NCI-H1436 treated with DMSO at 0.1 percent for 48 hours (cell line): ENCODE measurements around the gene RPRD2.
A peak's percentile ranks its signal among the peaks of the same experiment; 100 is the strongest.

ENCODE experiments used
- DNase-seq: peaks from one replicate; lab custom pipeline; 2025; lab: John Stamatoyannopoulos, UW

The RPRD2 gene

DNA sequence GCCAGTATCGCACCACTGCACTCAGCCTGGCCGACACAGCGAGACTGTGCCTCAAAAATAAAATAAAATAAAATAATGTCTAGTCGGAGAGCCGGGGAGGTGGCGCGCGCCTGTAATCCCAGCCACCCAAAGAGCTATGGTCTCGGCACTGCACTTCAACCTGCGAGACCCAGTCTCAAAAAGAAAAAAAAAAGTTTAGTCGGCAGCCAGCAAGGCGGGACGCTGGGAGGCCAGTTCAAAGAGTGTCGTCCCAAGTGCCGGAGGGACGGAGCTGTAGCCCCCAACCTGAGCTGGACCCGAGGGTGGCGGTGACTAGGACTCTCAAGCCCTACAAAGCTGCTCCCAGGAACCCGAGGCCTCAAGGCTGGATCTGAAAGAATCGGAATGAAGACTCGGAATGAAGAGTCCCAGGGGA is 151.0 kb downstream of the RPRD2 start:
- DNase-seq, result no peak

DNA sequence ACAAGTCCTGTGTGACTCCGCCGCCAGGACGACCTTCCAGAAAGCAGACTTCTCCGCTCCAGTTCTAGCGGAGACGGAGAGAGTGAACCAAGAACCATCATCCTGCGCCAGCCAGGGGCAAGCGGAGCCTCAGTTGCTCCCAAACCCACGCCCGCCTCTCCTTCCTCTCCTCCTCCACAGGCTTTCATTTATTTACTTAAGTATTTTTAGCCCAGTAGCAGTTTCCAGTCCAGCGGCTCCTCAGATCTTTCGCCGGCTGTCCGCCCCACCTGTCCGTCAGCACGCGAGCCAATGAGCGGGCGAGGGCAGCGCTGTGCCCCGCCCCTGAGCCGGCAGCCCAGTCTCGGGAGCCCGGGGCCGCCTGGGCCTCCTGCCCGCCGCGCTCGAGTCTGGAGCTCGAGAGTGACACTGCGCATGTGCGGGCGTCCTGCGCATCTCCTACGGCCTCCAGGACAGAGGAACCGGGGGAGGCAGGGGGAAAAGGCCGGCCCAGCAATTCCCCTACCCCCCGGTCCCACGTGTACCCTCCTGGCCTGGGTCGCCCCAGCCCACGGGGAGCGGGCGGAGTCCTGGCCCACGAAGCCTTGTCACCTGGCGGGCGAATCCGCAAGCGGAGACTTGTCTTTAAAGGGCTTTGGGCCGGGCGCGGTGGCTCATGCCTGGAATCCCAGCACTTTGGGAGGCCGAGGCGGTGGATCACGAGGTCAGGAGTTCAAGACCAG is 151.5 kb downstream of the RPRD2 start, which contains the start of gene FALEC:
Gene FALEC, plus strand, starts transcription at position 425 of the 722 bp plus-strand sequence.
- peak; percentile 76 for DNase-seq

GRCh38 chr1:150516050-150516591 is 152.2 kb downstream of the RPRD2 start:
- no peak for DNase-seq

DNA sequence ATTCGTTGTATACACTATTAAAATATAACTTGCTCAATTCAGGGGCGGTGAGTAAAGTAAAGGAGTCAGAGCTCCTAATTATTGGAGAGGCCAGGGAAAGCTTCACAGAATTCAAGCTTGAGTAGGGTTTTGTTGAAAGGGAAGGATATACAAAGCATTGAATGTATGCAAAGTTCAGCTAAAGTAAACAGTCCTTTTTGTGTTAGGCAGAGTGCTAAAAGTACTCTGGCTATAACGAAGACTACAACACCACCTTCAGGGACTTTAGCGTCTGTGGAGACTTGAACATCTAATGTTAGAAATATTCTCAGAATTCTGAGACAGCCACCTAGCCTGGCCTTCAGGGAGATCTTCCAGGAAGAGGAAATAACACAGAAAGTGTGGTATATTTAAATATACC is 152.7 kb downstream of the RPRD2 start:
- DNase-seq, result no peak

DNA sequence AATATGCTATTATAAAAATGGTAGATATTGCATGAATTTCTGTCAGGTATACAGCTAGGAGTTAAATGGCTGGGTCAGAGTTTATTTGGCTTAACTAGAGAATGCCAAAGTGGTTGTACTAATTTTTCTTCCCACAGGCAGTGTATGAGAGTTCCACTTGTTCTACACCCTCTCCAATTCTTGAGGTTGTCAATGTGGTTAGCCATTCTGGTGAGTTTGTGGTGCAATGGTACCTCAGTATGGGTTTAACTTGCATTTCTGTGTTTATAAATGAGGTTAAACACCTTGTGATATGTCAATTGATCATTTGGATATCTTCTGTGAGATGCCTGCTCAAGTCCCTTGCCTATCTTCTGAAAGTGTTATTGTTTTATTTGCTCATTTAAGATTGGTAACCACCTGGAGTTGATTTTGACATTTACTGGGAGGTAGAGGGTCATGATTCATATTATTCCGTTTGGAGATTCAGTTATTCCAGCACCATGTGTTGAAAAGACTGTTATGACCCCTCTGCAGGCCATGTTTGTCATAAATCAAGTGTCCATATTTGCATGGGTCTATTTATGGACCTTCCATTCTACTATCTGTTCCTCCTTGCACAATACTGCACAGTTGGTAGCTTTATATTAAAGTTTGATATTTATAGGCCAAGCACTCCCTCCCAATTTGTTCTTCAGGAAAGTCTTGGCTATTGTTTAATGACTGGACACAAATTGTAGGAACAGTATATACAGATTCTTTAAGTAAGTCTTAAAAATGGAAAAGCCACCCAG is 157.4 kb downstream of the RPRD2 start:
- no peak for DNase-seq

DNA sequence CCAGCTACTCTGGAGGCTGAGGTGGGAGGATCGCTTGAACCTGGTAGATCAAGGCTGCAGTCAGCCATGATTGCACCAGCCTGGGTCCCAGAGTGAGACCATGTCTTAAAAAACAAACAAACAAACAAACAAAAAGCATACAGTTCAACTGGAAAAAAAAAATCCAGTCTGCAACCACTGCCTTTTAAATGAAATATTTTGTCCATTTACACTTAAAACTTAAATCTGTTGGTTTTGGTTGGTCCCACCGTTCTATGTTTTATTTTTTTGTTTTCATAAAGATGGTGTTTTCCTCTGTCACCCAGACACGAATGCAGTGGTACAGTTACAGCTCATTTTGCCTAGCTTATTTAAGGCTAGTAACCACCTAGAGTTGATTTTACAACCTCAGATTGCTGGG is 161.4 kb downstream of the RPRD2 start:
- no peak for DNase-seq
